Endothelial cell of umbilical vein (primary cell): ENCODE measurements around the gene CARHSP1.
A peak's percentile ranks its signal among the peaks of the same experiment; 100 is the strongest.

Source experiments
- CTCF ChIP-seq, 2 donors: IDR thresholded peaks; 1 replicate in 1 of 2; 2 replicates in 1 of 2; pipeline ENCODE4 v1.5.1; 2011; ENCODE audit warnings: low read length in 2 of 2, mild to moderate bottlenecking in 2 of 2, moderate library complexity in 2 of 2, control low read depth in 1 of 2, inconsistent platforms in 1 of 2, low read depth in 1 of 2; ENCODE audit not compliant: insufficient read depth in 1 of 2; ENCODE audit errors: extremely low read depth in 1 of 2
- GATA2 ChIP-seq: IDR thresholded peaks from 2 replicates; pipeline ENCODE4 v1.7.0; 2011; ENCODE audit warnings: low read depth, mild to moderate bottlenecking, moderate library complexity, mixed read lengths, low read length; ENCODE audit not compliant: insufficient read length, insufficient read depth
- POLR2AphosphoS5 ChIP-seq: IDR thresholded peaks from 2 replicates; pipeline ENCODE4 v1.6.1; 2012; ENCODE audit warnings: low read depth, mild to moderate bottlenecking, control low read depth, low read length, moderate library complexity; ENCODE audit not compliant: insufficient read depth

GRCh38 chr16:8905168-8905762, 36.5 kb upstream of the CARHSP1 start:
- TF ChIP-seq POLR2AphosphoS5 (no peak), GATA2 (no peak), CTCF (IDR thresholded peaks at IDR 0.05; ENCODE audit: extremely low read depth in 1 of 2, insufficient read depth in 1 of 2, low read depth in 1 of 2, low read length in 2 of 2) (peak; percentile 27 to 50)
